ENCODE results near the gene MYO7A.

Gene MYO7A

GRCh38 chr11:77111946-77112345, 16.1 kb upstream of the MYO7A start:
- DNase-seq (ENCODE audit: low read depth in 2 of 2), result no peak

- no peak for DNase-seq (ENCODE audit: low read depth in 2 of 2)
These were observed 15.2 kb upstream of the MYO7A start for GRCh38 chr11:77112641-77113381.

GRCh38 chr11:77113382-77114088, 14.5 kb upstream of the MYO7A start:
- DNase-seq (ENCODE audit: low read depth in 2 of 2), result no peak

- no peak for DNase-seq (ENCODE audit: low read depth in 2 of 2)
These were observed 14.0 kb upstream of the MYO7A start for GRCh38 chr11:77114089-77114463.

- DNase-seq (ENCODE audit: low read depth in 2 of 2), result no peak
These were observed 12.8 kb upstream of the MYO7A start for GRCh38 chr11:77115181-77115611.

- DNase-seq (ENCODE audit: low read depth in 2 of 2), result no peak
These were observed 12.1 kb upstream of the MYO7A start for GRCh38 chr11:77115956-77116355.

GRCh38 chr11:77117492-77117891, 10.6 kb upstream of the MYO7A start:
- DNase-seq (ENCODE audit: low read depth in 2 of 2), result no peak

- no peak for DNase-seq (ENCODE audit: low read depth in 2 of 2)
These were observed 10.0 kb upstream of the MYO7A start for GRCh38 chr11:77118086-77118485.

- DNase-seq (ENCODE audit: low read depth in 2 of 2), result no peak
These were observed 9.1 kb upstream of the MYO7A start for GRCh38 chr11:77118971-77119370.

GRCh38 chr11:77119531-77119936, 8.5 kb upstream of the MYO7A start:
- DNase-seq (ENCODE audit: low read depth in 2 of 2), result no peak

GRCh38 chr11:77120571-77120970, 7.5 kb upstream of the MYO7A start:
- no peak for DNase-seq (ENCODE audit: low read depth in 2 of 2)

GRCh38 chr11:77121096-77121640, 6.9 kb upstream of the MYO7A start:
- no peak for DNase-seq (ENCODE audit: low read depth in 2 of 2)

- DNase-seq (ENCODE audit: low read depth in 2 of 2), result no peak
These were observed 6.0 kb upstream of the MYO7A start for GRCh38 chr11:77121876-77122575.

- DNase-seq (ENCODE audit: low read depth in 2 of 2), result no peak
These were observed 5.4 kb upstream of the MYO7A start for GRCh38 chr11:77122576-77123212.

GRCh38 chr11:77123591-77123990, 4.5 kb upstream of the MYO7A start:
- DNase-seq (ENCODE audit: low read depth in 2 of 2), result no peak

- DNase-seq (ENCODE audit: low read depth in 2 of 2), result no peak
These were observed 4.0 kb upstream of the MYO7A start for GRCh38 chr11:77124041-77124440.

- DNase-seq (ENCODE audit: low read depth in 2 of 2), result no peak
These were observed 3.6 kb upstream of the MYO7A start for GRCh38 chr11:77124488-77124887.

GRCh38 chr11:77125191-77125590, 2.9 kb upstream of the MYO7A start:
- no peak for DNase-seq (ENCODE audit: low read depth in 2 of 2)

GRCh38 chr11:77125695-77126094, 2.4 kb upstream of the MYO7A start:
- DNase-seq (ENCODE audit: low read depth in 2 of 2), result no peak

GRCh38 chr11:77126156-77126775, 1.8 kb upstream of the MYO7A start:
- DNase-seq (ENCODE audit: low read depth in 2 of 2), result no peak

- DNase-seq (ENCODE audit: low read depth in 2 of 2), result no peak
These were observed 1.2 kb upstream of the MYO7A start for GRCh38 chr11:77126861-77127234.
